ENCODE results near the gene PHEX. TPM values are rescaled to one million over a fixed set of nuclear protein-coding genes. Genes with fewer than 3 reads are reported as not detected.
"Not testable (repeated sequence)": the region's sequence is repeated elsewhere in the genome, so short reads cannot be mapped to it uniquely, and the experiment has no call there.

Gene PHEX
- total and polyA plus RNA-seq, 8 donors, result 0.05 to 0.73 (median 0.14) TPM; not detected in 5

GRCh38 chrX:22278375-22278774 is 246.2 kb downstream of the PHEX start:
- 23 to 54% (median 45%) methylated on average over 3 of the region's 3 CpGs for WGBS, 5 donors
- DNase-seq, result no peak

GRCh38 chrX:22289209-22289608 is 257.1 kb downstream of the PHEX start:
- intact Hi-C loops (cut with DNase I; ENCODE audit: low total_unique reads), result not testable (repeated sequence)

More at GRCh38 chrX:22278375-22278774, 246.2 kb downstream of the PHEX start:
- peaks cover 0 to 9% (median 3%) of the 10 kb centered on the region in 4 donors for H3K9me3 ChIP-seq
- TF ChIP-seq CTCF (IDR thresholded peaks at IDR 0.05), result no peak
- no peak for TF ChIP-seq POLR2AphosphoS5 (IDR thresholded peaks at IDR 0.05)
- no peak for TF ChIP-seq EP300 (IDR thresholded peaks at IDR 0.05)
- no peak for TF ChIP-seq POLR2A (IDR thresholded peaks at IDR 0.05)
- H3K4me1 ChIP-seq, result no peaks in the 10 kb centered on the region
- no peak overlapping the region for H3K4me3 ChIP-seq
- intact Hi-C loops (cut with DNase I; ENCODE audit: low total_unique reads), result no loop called here
- peaks cover 0 to 4% (median 0%) of the 10 kb centered on the region in 3 donors for H3K27me3 ChIP-seq
- H3K27ac ChIP-seq, result no peak overlapping the region
- no peaks in the 10 kb centered on the region for H3K36me3 ChIP-seq

GRCh38 chrX:22296871-22297270 is 264.7 kb downstream of the PHEX start:
- no peaks in the 10 kb centered on the region for H3K36me3 ChIP-seq
- no peak overlapping the region for H3K27ac ChIP-seq
- TF ChIP-seq POLR2AphosphoS5 (IDR thresholded peaks at IDR 0.05) (no peak), EP300 (IDR thresholded peaks at IDR 0.05) (no peak), CTCF (IDR thresholded peaks at IDR 0.05) (no peak), POLR2A (IDR thresholded peaks at IDR 0.05) (no peak)
- H3K27me3 ChIP-seq, result no peaks in the 10 kb centered on the region
- intact Hi-C loops (cut with DNase I; ENCODE audit: low total_unique reads), result no loop called here
- DNase-seq, result no peak
- WGBS, 5 donors, result 71 to 83% (median 76%) methylated on average over 2 of the region's 2 CpGs
- H3K4me3 ChIP-seq, result no peak overlapping the region
- no peaks in the 10 kb centered on the region for H3K9me3 ChIP-seq
- H3K4me1 ChIP-seq, result peaks cover 0 to 15% (median 2%) of the 10 kb centered on the region in 4 donors

More at GRCh38 chrX:22289209-22289608, 257.1 kb downstream of the PHEX start:
- not testable (repeated sequence) for H3K9me3 ChIP-seq, H3K4me3 ChIP-seq, H3K36me3 ChIP-seq, H3K27ac ChIP-seq, DNase-seq, H3K4me1 ChIP-seq, H3K27me3 ChIP-seq
- WGBS, 5 donors, result 63 to 91% (median 77%) methylated on average over 2 to 3 of the region's 3 CpGs

GRCh38 chrX:22300130-22300529 is 268.0 kb downstream of the PHEX start:
- DNase-seq, result peak in 1 of 2 donors; percentile 53
- intact Hi-C loops (cut with DNase I; ENCODE audit: low total_unique reads), result no loop called here
- TF ChIP-seq POLR2A (IDR thresholded peaks at IDR 0.05) (no peak), EP300 (IDR thresholded peaks at IDR 0.05) (no peak), CTCF (IDR thresholded peaks at IDR 0.05) (no peak)

More at GRCh38 chrX:22300130-22300529, 268.0 kb downstream of the PHEX start:
- H3K27ac ChIP-seq, result no peak overlapping the region
- H3K36me3 ChIP-seq, result no peaks in the 10 kb centered on the region
- no peaks in the 10 kb centered on the region for H3K27me3 ChIP-seq
- H3K9me3 ChIP-seq, result no peaks in the 10 kb centered on the region
- no peak overlapping the region for H3K4me3 ChIP-seq
- WGBS, 5 donors, result 3 to 19% (median 5%) methylated on average over 2 of the region's 2 CpGs
- H3K4me1 ChIP-seq, result peaks cover 0 to 15% (median 2%) of the 10 kb centered on the region in 4 donors

Other genes starting within 250 kb of the PHEX start
- gene MBTPS2, start 192.7 kb upstream of the PHEX start, total RNA-seq, result 10 to 100 TPM in 2 of 5 donors, 1 to 10 TPM in 2, not detected in 1; 1.2 to 20.2 (median 11.6) TPM
- 1 to 10 TPM; 1.8 to 2.1 (median 2.0) TPM for gene MBTPS2, start 192.7 kb upstream of the PHEX start, polyA plus RNA-seq
- 1 to 10 TPM in 2 of 5 donors, not detected in 3; 1.4 to 5.7 TPM for gene YY2, start 176.3 kb upstream of the PHEX start, total RNA-seq
- gene YY2, start 176.3 kb upstream of the PHEX start, polyA plus RNA-seq, result under 1 TPM; 0.25 to 0.55 (median 0.31) TPM
- gene SMS, start 91.6 kb upstream of the PHEX start, total RNA-seq, result 10 to 100 TPM in 4 of 5 donors, 1 to 10 TPM in 1; 9.6 to 75.8 (median 65.2) TPM
- 10 to 100 TPM; 41.2 to 48.8 (median 43.9) TPM for gene SMS, start 91.6 kb upstream of the PHEX start, polyA plus RNA-seq
- gene CBLL2, start 240.6 kb downstream of the PHEX start, total RNA-seq, result not detected
- not detected for gene CBLL2, start 240.6 kb downstream of the PHEX start, polyA plus RNA-seq

All from stomach (tissue), 9 donors.